ENCODE results near the gene ECHDC1. TPM values are rescaled to one million over a fixed set of nuclear protein-coding genes. Genes with fewer than 3 reads are reported as not detected.
A peak's percentile ranks its signal among the peaks of the same experiment; 100 is the strongest.

The ECHDC1 gene
- total RNA-seq, 1 donor from 2014 or later: 30.3 TPM

- Histone ChIP-seq H3K27me3 (ENCODE audit: control insufficient read depth, insufficient read depth, low read length) (no peaks in the 10 kb centered on the region), H3K36me3 (ENCODE audit: control insufficient read depth, insufficient read depth, low read length) (no peaks in the 10 kb centered on the region), H3K4me3 (ENCODE audit: low read depth, low read length) (no peak overlapping the region)
- DNase-seq (ENCODE audit: low read depth) (no peak), FAIRE-seq (no peak)
- no peak for TF ChIP-seq CTCF (IDR thresholded peaks at IDR 0.05; ENCODE audit: insufficient read depth, low read length, severe bottlenecking)
These were observed 69.9 kb downstream of the ECHDC1 start for GRCh38 chr6:127273499-127273898.

- no peaks in the 10 kb centered on the region for H3K27me3 ChIP-seq (ENCODE audit: control insufficient read depth, insufficient read depth, low read length)
- FAIRE-seq: no peak
- H3K4me3 ChIP-seq (ENCODE audit: low read depth, low read length): no peak overlapping the region
- no peaks in the 10 kb centered on the region for H3K36me3 ChIP-seq (ENCODE audit: control insufficient read depth, insufficient read depth, low read length)
- no peak for TF ChIP-seq CTCF (IDR thresholded peaks at IDR 0.05; ENCODE audit: insufficient read depth, low read length, severe bottlenecking)
- no peak for DNase-seq (ENCODE audit: low read depth)
These were observed 70.8 kb downstream of the ECHDC1 start for GRCh38 chr6:127272576-127272975.

- Histone ChIP-seq H3K36me3 (ENCODE audit: control insufficient read depth, insufficient read depth, low read length) (no peaks in the 10 kb centered on the region), H3K27me3 (ENCODE audit: control insufficient read depth, insufficient read depth, low read length) (peaks cover under 1% of the 10 kb centered on the region), H3K4me3 (ENCODE audit: low read depth, low read length) (peak overlapping the region; percentile 99)
- no peak for TF ChIP-seq CTCF (IDR thresholded peaks at IDR 0.05; ENCODE audit: insufficient read depth, low read length, severe bottlenecking)
- FAIRE-seq: no peak
- peak; percentile 27 for DNase-seq (ENCODE audit: low read depth)
These were observed 75.5 kb downstream of the ECHDC1 start for GRCh38 chr6:127267646-127268625.

- Histone ChIP-seq H3K36me3 (ENCODE audit: control insufficient read depth, insufficient read depth, low read length) (no peaks in the 10 kb centered on the region), H3K4me3 (ENCODE audit: low read depth, low read length) (peak overlapping the region; percentile 99), H3K27me3 (ENCODE audit: control insufficient read depth, insufficient read depth, low read length) (peaks cover 2% of the 10 kb centered on the region)
- no peak for TF ChIP-seq CTCF (IDR thresholded peaks at IDR 0.05; ENCODE audit: insufficient read depth, low read length, severe bottlenecking)
- peak; percentile 35 for DNase-seq (ENCODE audit: low read depth)
- FAIRE-seq: no peak
These were observed 76.3 kb downstream of the ECHDC1 start for GRCh38 chr6:127266892-127267645.

- DNase-seq (ENCODE audit: low read depth): peak; percentile 80
- FAIRE-seq: no peak
These were observed 77.1 kb downstream of the ECHDC1 start, which contains the start of gene RNF146 for GRCh38 chr6:127266178-127266891. Gene RNF146 (plus strand): TSS chr6:127266864. CDS start chr6:127280339, 13,475 bp downstream.

More at GRCh38 chr6:127266178-127266891, 77.1 kb downstream of the ECHDC1 start, which contains the start of gene RNF146:
- Histone ChIP-seq H3K4me3 (ENCODE audit: low read depth, low read length) (peak within 1 kb of the TSS; percentile 99), H3K27me3 (ENCODE audit: control insufficient read depth, insufficient read depth, low read length) (peaks cover 2% of the 10 kb centered on the region), H3K36me3 (ENCODE audit: control insufficient read depth, insufficient read depth, low read length) (no peaks in the 10 kb centered on the region)
- TF ChIP-seq CTCF (IDR thresholded peaks at IDR 0.05; ENCODE audit: insufficient read depth, low read length, severe bottlenecking): peak; percentile 80

Data from bronchial epithelial cell (primary cell).